K562 (cell line): ENCODE data around the gene CXCR6. TPM values are rescaled to one million over a fixed set of nuclear protein-coding genes. Genes with fewer than 3 reads are reported as not detected.

ENCODE experiments used
- ATAC-seq: fragments of 200-7000 bp; cut with Tn5 transposase; 3 replicates; pipeline ENCODE4 v1.9.1; 2020; ENCODE audit warnings: moderate library complexity
- BruUV-seq: library from RNA; stranded (reverse); fragments of 400-500 nt; replicated peaks from 2 replicates; lab custom pipeline; 2021; lab: Mats Ljungman, UMichigan
- CTCF ChIA-PET: fragments of 300-600 bp; formaldehyde crosslinking; extraction: SDS; loops from one replicate; lab custom pipeline; 2021; ENCODE audit warnings: low intra/inter-chr PET ratio; lab: Yijun Ruan, JAX
- POLR2A ChIA-PET: fragments of 300-600, 350-650 bp; sonication (Branson Sonifier 250); formaldehyde crosslinking; extraction: SDS; loops from one replicate; lab custom pipeline; 2021; ENCODE audit warnings: antibody characterized with exemption, inconsistent platforms; lab: Yijun Ruan, JAX
- DNase-seq, 4 experiments: peaks; one replicate each; pipeline versions ENCODE4 v3.0.0 to v3.0.0-alpha.2; 2011 to 2018; ENCODE audit warnings: low spot score in 3 of 4, mixed read lengths in 3 of 4; ENCODE audit errors: extremely low read depth in 1 of 4
- FAIRE-seq: peaks from 2 replicates; lab custom pipeline; 2011; peaks lifted over from hg19 to GRCh38; lab: Jason Lieb, UNC
- H2AFZ ChIP-seq: 2 replicates; pipeline ENCODE4 v1.6.0; 2011; ENCODE audit warnings: low read depth, low read length, control low read depth, inconsistent platforms
- H3K27ac ChIP-seq: fragments of 200-600 bp; 3 replicates; pipeline ENCODE4 v1.8.0; 2011; ENCODE audit warnings: low read depth, mild to moderate bottlenecking, control low read depth, inconsistent platforms, low read length, moderate library complexity, mixed read lengths; ENCODE audit errors: extremely low read depth
- H3K27me3 ChIP-seq, 2 experiments: fragments of 300-600 bp in 1 of 2; 2 replicates in 1 of 2; 3 replicates in 1 of 2; pipeline versions ENCODE4 v1.6.0 to v1.8.0; 2011; ENCODE audit warnings: inconsistent platforms in 2 of 2, low read length in 2 of 2, mild to moderate bottlenecking in 1 of 2, mixed read lengths in 1 of 2, moderate library complexity in 1 of 2; ENCODE audit not compliant: control insufficient read depth in 2 of 2, insufficient read depth in 2 of 2
- H3K36me3 ChIP-seq: fragments of 300-600 bp; 3 replicates; pipeline ENCODE4 v1.8.0; 2011; ENCODE audit warnings: mild to moderate bottlenecking, low read length, inconsistent platforms; ENCODE audit not compliant: control insufficient read depth, insufficient read depth
- H3K4me1 ChIP-seq, 2 experiments: fragments of 200-600 bp in 1 of 2; replicated peaks in 1 of 2; 2 replicates in 1 of 2; 3 replicates in 1 of 2; pipeline versions ENCODE4 v1.5.1 to v1.8.0; 2011; ENCODE audit warnings: inconsistent platforms in 2 of 2, low read length in 2 of 2, mild to moderate bottlenecking in 1 of 2, mixed read lengths in 1 of 2, moderate library complexity in 1 of 2; ENCODE audit not compliant: control insufficient read depth in 2 of 2, insufficient read depth in 2 of 2
- H3K4me2 ChIP-seq: 2 replicates; pipeline ENCODE4 v1.6.1; 2011; ENCODE audit warnings: low read length, control low read depth, inconsistent platforms, mixed read lengths; ENCODE audit not compliant: insufficient read depth
- H3K4me3 ChIP-seq: fragments of 200-600 bp; sonication (generic), shearing (Covaris generic); 2 replicates; pipeline ENCODE4 v1.5.1; 2016; ENCODE audit warnings: control low read depth, inconsistent platforms
- H3K79me2 ChIP-seq: fragments of 200-600 bp; 3 replicates; pipeline ENCODE4 v1.8.0; 2011; ENCODE audit warnings: low read length, inconsistent platforms; ENCODE audit not compliant: control insufficient read depth, insufficient read depth
- H3K9ac ChIP-seq, 2 experiments: 2 replicates each; pipeline versions ENCODE4 v1.6.0 to v1.6.1; 2011; ENCODE audit warnings: low read depth in 2 of 2, low read length in 2 of 2, control low read depth in 1 of 2, inconsistent platforms in 1 of 2, mild to moderate bottlenecking in 1 of 2, mixed read lengths in 1 of 2; ENCODE audit not compliant: insufficient read depth in 1 of 2
- H3K9me1 ChIP-seq: one replicate; pipeline ENCODE4 v1.6.0; 2011; ENCODE audit warnings: inconsistent platforms, mild to moderate bottlenecking, low read length, moderate library complexity; ENCODE audit not compliant: control insufficient read depth, insufficient read depth
- H3K9me3 ChIP-seq: replicated peaks from 2 replicates; pipeline ENCODE4 v1.5.1; 2011; ENCODE audit warnings: low read depth, low read length, inconsistent platforms; ENCODE audit not compliant: control insufficient read depth, insufficient read depth
- H4K20me1 ChIP-seq: replicated peaks from 2 replicates; pipeline ENCODE4 v1.6.1; 2011; ENCODE audit warnings: low read length, inconsistent platforms, mixed read lengths; ENCODE audit not compliant: control insufficient read depth, insufficient read depth
- BHLHE40 ChIP-seq: IDR thresholded peaks from 2 replicates; pipeline ENCODE4 v1.6.1; 2011; ENCODE audit warnings: low read length, improper control_type of control experiment
- COPS2 ChIP-seq: fragments of 450-650 bp; conservative IDR thresholded peaks from 2 replicates; pipeline ENCODE4 v1.6.1; 2016; ENCODE audit warnings: mild to moderate bottlenecking, moderate library complexity
- ELF4 ChIP-seq: fragments of 450-650 bp; formaldehyde crosslinking; IDR thresholded peaks from 2 replicates; pipeline ENCODE4 v1.4.0; 2022; ENCODE audit warnings: missing genetic modification characterization
- FOSL1 ChIP-seq: fragments of 200-800 bp; sonication (Bioruptor generic); conservative IDR thresholded peaks from 2 replicates; pipeline ENCODE4 v1.6.1; 2016; ENCODE audit warnings: missing genetic modification characterization, missing compliant biosample characterization
- GATAD2B ChIP-seq: fragments of 450-650 bp; IDR thresholded peaks from 2 replicates; pipeline ENCODE4 v1.6.1; 2017; ENCODE audit warnings: mild to moderate bottlenecking, borderline replicate concordance
- GTF2A2 ChIP-seq: IDR thresholded peaks from 2 replicates; pipeline ENCODE4 v1.6.1; 2016; ENCODE audit warnings: mild to moderate bottlenecking, missing genetic modification characterization, missing compliant biosample characterization
- HDAC3 ChIP-seq: fragments of 450-650 bp; IDR thresholded peaks from 2 replicates; pipeline ENCODE4 v1.6.1; 2018; ENCODE audit warnings: borderline replicate concordance, mild to moderate bottlenecking, moderate library complexity; ENCODE audit not compliant: partially characterized antibody
- JUN ChIP-seq, 2 experiments: sonication (generic) in 1 of 2; formaldehyde crosslinking in 1 of 2; IDR thresholded peaks; 2 replicates each; pipeline versions ENCODE4 v1.6.1 to v1.8.0; 2012 to 2022; ENCODE audit warnings: borderline replicate concordance in 2 of 2, mild to moderate bottlenecking in 2 of 2, improper control_type of control experiment in 1 of 2, low read depth in 1 of 2, low read length in 1 of 2, missing genetic modification reagents in 1 of 2
- KAT2B ChIP-seq: IDR thresholded peaks from one replicate; pipeline ENCODE4 v1.6.1; 2012; ENCODE audit warnings: low read depth, mild to moderate bottlenecking, control low read depth, inconsistent platforms, low read length, moderate library complexity
- KDM4B ChIP-seq, 2 experiments: fragments of 450-650 bp in 1 of 2; sonication (generic) in 1 of 2; IDR thresholded peaks; 2 replicates each; pipeline ENCODE4 v1.6.1; 2016 to 2017; ENCODE audit warnings: borderline replicate concordance in 2 of 2, antibody characterized with exemption in 1 of 2, low read depth in 1 of 2, mild to moderate bottlenecking in 1 of 2
- MXD1 ChIP-seq: fragments of 250-450 bp; sonication (Bioruptor Pico); IDR thresholded peaks from 2 replicates; pipeline ENCODE4 v1.8.0; 2021; ENCODE audit warnings: borderline replicate concordance, mild to moderate bottlenecking, moderate library complexity; ENCODE audit not compliant: poor library complexity, severe bottlenecking
- NFIX ChIP-seq: fragments of 250-450 bp; sonication (Bioruptor Pico); IDR thresholded peaks from 2 replicates; pipeline ENCODE4 v1.4.0; 2020; ENCODE audit warnings: low read depth, mild to moderate bottlenecking, moderate library complexity
- RFX5 ChIP-seq: IDR thresholded peaks from 2 replicates; pipeline ENCODE4 v1.6.1; 2011; ENCODE audit warnings: low read depth, mild to moderate bottlenecking, improper control_type of control experiment, low read length
- SMAD2 ChIP-seq: fragments of 150-350 bp; IDR thresholded peaks from 2 replicates; pipeline ENCODE4 v1.6.1; 2014; ENCODE audit warnings: low read depth, mild to moderate bottlenecking, low read length
- SMARCA5 ChIP-seq: fragments of 450-650 bp; IDR thresholded peaks from 2 replicates; pipeline ENCODE4 v1.6.1; 2016
- SMARCE1 ChIP-seq: fragments of 450-650 bp; IDR thresholded peaks from 2 replicates; pipeline ENCODE4 v1.7.1; 2016; ENCODE audit warnings: mild to moderate bottlenecking
- SRSF1 ChIP-seq: fragments of 200-400 bp; formaldehyde crosslinking; IDR thresholded peaks from 2 replicates; pipeline ENCODE4 v1.6.1; 2017; ENCODE audit warnings: mild to moderate bottlenecking, low read depth, low read length, moderate library complexity
- U2AF2 ChIP-seq: fragments of 200-400 bp; formaldehyde crosslinking; optimal IDR thresholded peaks from 2 replicates; pipeline ENCODE3; 2017; ENCODE audit warnings: low read depth, mild to moderate bottlenecking, low read length
- ZNF12 ChIP-seq: sonication (generic); formaldehyde crosslinking; IDR thresholded peaks from 2 replicates; pipeline ENCODE4 v1.4.0; 2020; ENCODE audit warnings: mild to moderate bottlenecking, missing genetic modification reagents
- WGBS: fragments of 100-300 bp; shearing (Covaris generic); methylation state at CpG from one replicate; pipeline ENCODE4 v1.1.6; 2016; ENCODE audit warnings: low coverage, mixed read lengths; ENCODE audit not compliant: insufficient coverage; ENCODE audit errors: missing lambda C conversion rate; 5-methylcytosine and 5-hydroxymethylcytosine counted together
- in situ Hi-C: fragments of 300-500 bp; cut with MboI; formaldehyde crosslinking; loops from 4 replicates; pipeline ENCODE4 v1.15.0; 2018; ENCODE audit warnings: inconsistent platforms, mixed read lengths
- intact Hi-C: fragments of 100-400 bp; cut with micrococcal nuclease; formaldehyde crosslinking; loops from 2 replicates; pipeline ENCODE4 v1.14.2; 2022
- polyA plus RNA-seq, 8 experiments: library from polyadenylated mRNA; depleted of rRNA in 4 of 8; stranded (reverse) in 5 of 8; unstranded in 3 of 8; fragments of >200 nt; fragmentation: Nextera tagmentation in 2 of 8; fragmentation: Illumina TruSeq in 1 of 8; extraction: Ambion mirVana in 2 of 8; extraction: Trizol in 1 of 8; gene quantifications; 2 replicates each; pipeline versions ENCODE4 v1.2.1 to v1.2.3, GENCODE V29; 2011 to 2014; ENCODE audit warnings: inconsistent platforms in 1 of 8, missing spikeins in 1 of 8
- total RNA-seq, 7 experiments: library from RNA; depleted of rRNA in 6 of 7; stranded (reverse); fragments of >200 nt in 6 of 7; fragmentation: Illumina TruSeq in 2 of 7; extraction: Trizol in 2 of 7; gene quantifications; 2 replicates each; pipeline versions ENCODE4 v1.2.1 to v1.2.3, GENCODE V29; 2011 to 2021; ENCODE audit warnings: low replicate concordance in 1 of 7

The CXCR6 gene
- total and polyA plus RNA-seq, 9 of the 15 experiments (the other 6 are each of a cell fraction or from before 2014, with no cell fraction given): 0.28 TPM; not detected in 8

GRCh38 chr3:45944830-45945620 is 1.8 kb downstream of the CXCR6 start:
- Histone ChIP-seq H3K27ac (no peak overlapping the region), H2AFZ (no peak overlapping the region)
- TF ChIP-seq JUN (IDR thresholded peaks at IDR 0.05; ENCODE audit: borderline replicate concordance, low read depth, low read length) (no peak), JUN (CRISPR knock-in tag; IDR thresholded peaks at IDR 0.05; ENCODE audit: borderline replicate concordance) (no peak), NFIX (CRISPR knock-in tag) (no peak), SRSF1 (no peak), U2AF2 (no peak), ELF4 (no peak), HDAC3 (no peak), KDM4B (IDR thresholded peaks at IDR 0.05; ENCODE audit: borderline replicate concordance in 2 of 2, low read depth in 1 of 2) (no peak), SMARCE1 (no peak), GATAD2B (no peak), SMAD2 (no peak), FOSL1 (tag) (no peak), RFX5 (no peak), MXD1 (CRISPR knock-in tag) (no peak), KAT2B (no peak), GTF2A2 (no peak), COPS2 (no peak), BHLHE40 (no peak), ZNF12 (no peak), SMARCA5 (no peak)
- TF ChIP-seq, all 486 proteins: peak for 0
- no peak overlapping the region for H3K4me2 ChIP-seq
- WGBS: 78% methylated on average over 5 of the region's 5 CpGs
- ATAC-seq: no peak
- peaks cover 41% of the 10 kb centered on the region; the same call in 2 of the 3 replicates for H3K36me3 ChIP-seq
- FAIRE-seq: no peak
- CTCF ChIA-PET: no interaction called here
- no peak for DNase-seq
- no peaks in the 10 kb centered on the region for H3K9me3 ChIP-seq
- no peak overlapping the region for H3K9ac ChIP-seq
- intact Hi-C loops (no loop called here), in situ Hi-C loops (loop anchor here (5.0 kb wide), 1 partner anchor 132 kb away; no protein-coding TSS in a partner anchor)
- POLR2A ChIA-PET: interaction anchor here (0.8 to 1.3 kb wide), 4 partner anchors 8 to 28 kb away, joined by 3 to 4 read pairs (median 3); no protein-coding TSS in a partner anchor
- H3K27me3 ChIP-seq: no peaks in the 10 kb centered on the region
- BruUV-seq: no TSS peak
- H3K4me3 ChIP-seq: no peak overlapping the region
- 0 out of 2 replicates have a peak, but pooled peaks cover 10% of the 10 kb centered on the region for H4K20me1 ChIP-seq
- no peaks in the 10 kb centered on the region for H3K79me2 ChIP-seq
- H3K4me1 ChIP-seq: peaks cover 0 to 4% of the 10 kb centered on the region in 2 experiments; a peak in 1 of 5 replicates
- peaks cover 3% of the 10 kb centered on the region for H3K9me1 ChIP-seq
